ENCODE results near the gene CLCN7. TPM values are rescaled to one million over a fixed set of nuclear protein-coding genes. Genes with fewer than 3 reads are reported as not detected.
A peak's percentile ranks its signal among the peaks of the same experiment; 100 is the strongest.

Gene CLCN7
- total RNA-seq, 1 donor from 2014 or later = 116 TPM

- no peak for DNase-seq (ENCODE audit: low read depth)
- H3K4me3 ChIP-seq (ENCODE audit: low read depth, low read length) = peak overlapping the region; percentile 87
- H3K36me3 ChIP-seq (ENCODE audit: control insufficient read depth, insufficient read depth, low read length) = no peaks in the 10 kb centered on the region
- H3K27me3 ChIP-seq (ENCODE audit: control insufficient read depth, insufficient read depth, low read length) = no peaks in the 10 kb centered on the region
- TF ChIP-seq, protein P1, sequence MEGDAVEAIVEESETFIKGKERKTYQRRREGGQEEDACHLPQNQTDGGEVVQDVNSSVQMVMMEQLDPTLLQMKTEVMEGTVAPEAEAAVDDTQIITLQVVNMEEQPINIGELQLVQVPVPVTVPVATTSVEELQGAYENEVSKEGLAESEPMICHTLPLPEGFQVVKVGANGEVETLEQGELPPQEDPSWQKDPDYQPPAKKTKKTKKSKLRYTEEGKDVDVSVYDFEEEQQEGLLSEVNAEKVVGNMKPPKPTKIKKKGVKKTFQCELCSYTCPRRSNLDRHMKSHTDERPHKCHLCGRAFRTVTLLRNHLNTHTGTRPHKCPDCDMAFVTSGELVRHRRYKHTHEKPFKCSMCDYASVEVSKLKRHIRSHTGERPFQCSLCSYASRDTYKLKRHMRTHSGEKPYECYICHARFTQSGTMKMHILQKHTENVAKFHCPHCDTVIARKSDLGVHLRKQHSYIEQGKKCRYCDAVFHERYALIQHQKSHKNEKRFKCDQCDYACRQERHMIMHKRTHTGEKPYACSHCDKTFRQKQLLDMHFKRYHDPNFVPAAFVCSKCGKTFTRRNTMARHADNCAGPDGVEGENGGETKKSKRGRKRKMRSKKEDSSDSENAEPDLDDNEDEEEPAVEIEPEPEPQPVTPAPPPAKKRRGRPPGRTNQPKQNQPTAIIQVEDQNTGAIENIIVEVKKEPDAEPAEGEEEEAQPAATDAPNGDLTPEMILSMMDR (IDR thresholded peaks at IDR 0.05; ENCODE audit: insufficient read depth, low read length, poor library complexity, severe bottlenecking) = peak; percentile 60
These were observed 60.9 kb downstream of the CLCN7 start for GRCh38 chr16:1413684-1414531.

GRCh38 chr16:1412847-1413246, 62.0 kb downstream of the CLCN7 start:
- no peak for DNase-seq (ENCODE audit: low read depth)
- Histone ChIP-seq H3K27me3 (ENCODE audit: control insufficient read depth, insufficient read depth, low read length) (no peaks in the 10 kb centered on the region), H3K4me3 (ENCODE audit: low read depth, low read length) (no peak overlapping the region), H3K36me3 (ENCODE audit: control insufficient read depth, insufficient read depth, low read length) (no peaks in the 10 kb centered on the region)
- TF ChIP-seq, protein P1 (IDR thresholded peaks at IDR 0.05; ENCODE audit: insufficient read depth, low read length, poor library complexity, severe bottlenecking) = no peak

GRCh38 chr16:1408171-1408837, 66.5 kb downstream of the CLCN7 start:
- DNase-seq (ENCODE audit: low read depth) = no peak
- H3K36me3 ChIP-seq (ENCODE audit: control insufficient read depth, insufficient read depth, low read length) = no peaks in the 10 kb centered on the region
- no peaks in the 10 kb centered on the region for H3K27me3 ChIP-seq (ENCODE audit: control insufficient read depth, insufficient read depth, low read length)
- H3K4me3 ChIP-seq (ENCODE audit: low read depth, low read length) = peak overlapping the region; percentile 68
- TF ChIP-seq, protein P1 (IDR thresholded peaks at IDR 0.05; ENCODE audit: insufficient read depth, low read length, poor library complexity, severe bottlenecking) = no peak

DNA sequence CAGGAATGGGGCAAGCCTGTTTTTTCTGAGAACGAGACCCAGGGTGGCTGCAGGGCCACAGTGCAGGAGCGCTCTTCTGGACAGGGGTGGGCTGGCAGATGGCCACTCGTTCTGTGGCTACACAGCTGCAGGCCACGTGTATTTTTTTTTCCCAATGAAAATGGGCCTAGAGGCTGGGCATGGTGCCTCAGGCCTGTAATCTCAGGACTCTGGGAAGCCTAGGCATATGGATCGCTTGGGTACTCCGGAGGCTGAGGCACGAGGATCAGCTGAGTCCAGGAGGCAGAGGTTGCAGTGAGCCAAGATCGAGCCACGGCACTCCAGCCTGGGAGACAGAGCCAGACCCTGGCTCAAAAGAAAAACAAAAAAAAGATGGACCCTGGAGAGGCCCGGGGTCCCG, 67.1 kb downstream of the CLCN7 start:
- Histone ChIP-seq H3K27me3 (ENCODE audit: control insufficient read depth, insufficient read depth, low read length) (no peaks in the 10 kb centered on the region), H3K4me3 (ENCODE audit: low read depth, low read length) (peak overlapping the region; percentile 68), H3K36me3 (ENCODE audit: control insufficient read depth, insufficient read depth, low read length) (no peaks in the 10 kb centered on the region)
- DNase-seq (ENCODE audit: low read depth) = no peak
- TF ChIP-seq, protein P1 (IDR thresholded peaks at IDR 0.05; ENCODE audit: insufficient read depth, low read length, poor library complexity, severe bottlenecking) = no peak

GRCh38 chr16:1403733-1404132, 71.1 kb downstream of the CLCN7 start:
- Histone ChIP-seq H3K27me3 (ENCODE audit: control insufficient read depth, insufficient read depth, low read length) (no peaks in the 10 kb centered on the region), H3K4me3 (ENCODE audit: low read depth, low read length) (no peak overlapping the region), H3K36me3 (ENCODE audit: control insufficient read depth, insufficient read depth, low read length) (no peaks in the 10 kb centered on the region)
- TF ChIP-seq, protein P1 (IDR thresholded peaks at IDR 0.05; ENCODE audit: insufficient read depth, low read length, poor library complexity, severe bottlenecking) = no peak
- DNase-seq (ENCODE audit: low read depth) = no peak

All from kidney epithelial cell (primary cell).